ENCODE results near the gene RABEP2.
A peak's percentile ranks its signal among the peaks of the same experiment; 100 is the strongest.
"Not testable (repeated sequence)": the region's sequence is repeated elsewhere in the genome, so short reads cannot be mapped to it uniquely, and the experiment has no call there.

The RABEP2 gene

DNA sequence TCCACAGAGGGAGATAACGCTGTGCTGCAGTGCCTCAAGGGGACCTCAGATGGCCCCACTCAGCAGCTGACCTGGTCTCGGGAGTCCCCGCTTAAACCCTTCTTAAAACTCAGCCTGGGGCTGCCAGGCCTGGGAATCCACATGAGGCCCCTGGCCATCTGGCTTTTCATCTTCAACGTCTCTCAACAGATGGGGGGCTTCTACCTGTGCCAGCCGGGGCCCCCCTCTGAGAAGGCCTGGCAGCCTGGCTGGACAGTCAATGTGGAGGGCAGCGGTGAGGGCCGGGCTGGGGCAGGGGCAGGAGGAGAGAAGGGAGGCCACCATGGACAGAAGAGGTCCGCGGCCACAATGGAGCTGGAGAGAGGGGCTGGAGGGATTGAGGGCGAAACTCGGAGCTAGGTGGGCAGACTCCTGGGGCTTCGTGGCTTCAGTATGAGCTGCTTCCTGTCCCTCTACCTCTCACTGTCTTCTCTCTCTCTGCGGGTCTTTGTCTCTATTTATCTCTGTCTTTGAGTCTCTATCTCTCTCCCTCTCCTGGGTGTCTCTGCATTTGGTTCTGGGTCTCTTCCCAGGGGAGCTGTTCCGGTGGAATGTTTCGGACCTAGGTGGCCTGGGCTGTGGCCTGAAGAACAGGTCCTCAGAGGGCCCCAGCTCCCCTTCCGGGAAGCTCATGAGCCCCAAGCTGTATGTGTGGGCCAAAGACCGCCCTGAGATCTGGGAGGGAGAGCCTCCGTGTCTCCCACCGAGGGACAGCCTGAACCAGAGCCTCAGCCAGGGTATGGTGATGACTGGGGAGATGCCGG lies 7.5 kb upstream of the RABEP2 start:
- DNase-seq: no peak

DNA sequence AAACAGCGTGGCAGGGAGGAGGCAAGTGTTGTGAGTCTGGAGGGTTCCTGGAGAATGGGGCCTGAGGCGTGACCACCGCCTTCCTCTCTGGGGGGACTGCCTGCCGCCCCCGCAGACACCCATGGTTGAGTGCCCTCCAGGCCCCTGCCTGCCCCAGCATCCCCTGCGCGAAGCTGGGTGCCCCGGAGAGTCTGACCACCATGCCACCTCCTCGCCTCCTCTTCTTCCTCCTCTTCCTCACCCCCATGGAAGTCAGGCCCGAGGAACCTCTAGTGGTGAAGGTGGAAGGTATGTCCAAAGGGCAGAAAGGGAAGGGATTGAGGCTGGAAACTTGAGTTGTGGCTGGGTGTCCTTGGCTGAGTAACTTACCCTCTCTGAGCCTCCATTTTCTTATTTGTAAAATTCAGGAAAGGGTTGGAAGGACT lies 6.8 kb upstream of the RABEP2 start, which contains the start of gene CD19:
CD19 (plus strand) TSS at position 171 of the 425 bp plus-strand sequence; CDS start at position 201, 30 bp downstream.
- no peak for DNase-seq

DNA sequence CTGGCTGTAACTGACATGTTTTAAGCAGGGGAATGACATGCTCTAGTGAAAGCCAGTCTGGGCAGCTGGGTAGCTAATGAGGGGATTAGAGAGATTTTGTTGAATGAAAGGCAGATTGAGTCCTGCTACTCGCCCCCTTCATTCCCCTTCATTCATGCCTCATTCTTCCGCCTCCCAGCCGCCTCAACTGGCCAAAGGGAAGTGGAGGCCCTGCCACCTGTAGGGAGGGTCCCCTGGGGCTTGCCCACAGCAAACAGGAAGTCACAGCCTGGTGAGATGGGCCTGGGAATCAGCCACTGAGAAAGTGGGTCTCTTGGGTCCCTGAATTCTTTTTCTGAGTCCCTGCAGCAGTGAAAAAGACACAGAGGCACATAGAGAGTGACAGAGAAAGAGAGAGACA lies 5.6 kb upstream of the RABEP2 start:
- no peak for DNase-seq

DNA sequence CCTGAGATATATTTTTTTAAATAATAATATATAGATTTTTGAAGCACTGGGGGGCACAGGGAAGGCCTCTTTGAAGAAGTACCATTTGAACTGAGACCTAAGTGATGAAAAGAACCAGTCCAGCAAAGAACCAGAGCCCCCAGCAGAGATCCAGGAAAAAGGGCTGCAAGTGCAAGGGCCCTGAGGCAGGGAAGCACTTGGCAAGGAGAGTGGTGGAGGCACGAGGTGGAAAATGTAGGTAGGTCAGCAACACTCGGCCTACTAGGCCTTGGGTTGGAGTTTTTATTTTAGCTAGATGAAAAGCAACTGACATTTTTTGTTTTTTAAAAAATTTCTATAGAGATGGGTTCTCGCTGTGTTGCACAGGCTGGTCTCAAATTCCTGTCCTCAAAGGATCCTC lies 5.2 kb upstream of the RABEP2 start:
- DNase-seq: no peak

DNA sequence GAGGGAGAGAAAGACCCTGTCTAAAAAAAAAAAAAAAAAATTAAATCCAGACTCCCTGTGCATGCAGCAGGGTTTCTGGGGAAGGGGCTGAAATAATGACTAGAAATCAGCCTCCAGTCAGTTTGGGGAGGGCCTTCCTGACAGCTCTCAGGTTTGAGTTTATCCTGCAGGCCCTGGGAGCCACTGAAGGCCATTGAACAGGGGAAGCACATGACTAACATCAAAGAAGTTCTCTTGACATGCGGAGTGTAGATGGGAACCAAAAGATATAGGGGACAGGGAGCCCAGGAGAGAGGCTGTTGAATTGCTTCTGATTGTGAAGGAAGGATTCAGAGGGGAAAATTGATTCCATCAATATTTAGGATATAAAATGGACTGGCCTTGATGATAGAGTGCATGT lies 2.8 kb upstream of the RABEP2 start:
- DNase-seq: no peak

DNA sequence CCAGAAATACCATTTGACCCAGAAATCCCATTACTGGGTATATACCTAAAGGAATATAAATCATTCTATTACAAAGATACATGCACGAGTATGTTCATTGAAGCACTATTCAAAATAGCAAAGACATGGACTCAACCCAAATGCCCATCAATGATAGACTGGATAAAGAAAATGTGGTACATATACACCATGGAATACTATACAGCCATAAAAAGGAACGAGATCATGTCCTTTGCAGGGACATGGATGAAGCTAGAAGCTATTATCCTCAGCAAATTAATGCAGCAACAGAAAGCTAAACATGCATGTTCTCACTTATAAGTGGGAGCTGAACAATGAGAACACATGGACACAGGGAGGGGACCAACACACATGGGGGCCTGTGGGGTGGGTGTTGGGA lies 1.2 kb upstream of the RABEP2 start:
- DNase-seq: not testable (repeated sequence)

DNA sequence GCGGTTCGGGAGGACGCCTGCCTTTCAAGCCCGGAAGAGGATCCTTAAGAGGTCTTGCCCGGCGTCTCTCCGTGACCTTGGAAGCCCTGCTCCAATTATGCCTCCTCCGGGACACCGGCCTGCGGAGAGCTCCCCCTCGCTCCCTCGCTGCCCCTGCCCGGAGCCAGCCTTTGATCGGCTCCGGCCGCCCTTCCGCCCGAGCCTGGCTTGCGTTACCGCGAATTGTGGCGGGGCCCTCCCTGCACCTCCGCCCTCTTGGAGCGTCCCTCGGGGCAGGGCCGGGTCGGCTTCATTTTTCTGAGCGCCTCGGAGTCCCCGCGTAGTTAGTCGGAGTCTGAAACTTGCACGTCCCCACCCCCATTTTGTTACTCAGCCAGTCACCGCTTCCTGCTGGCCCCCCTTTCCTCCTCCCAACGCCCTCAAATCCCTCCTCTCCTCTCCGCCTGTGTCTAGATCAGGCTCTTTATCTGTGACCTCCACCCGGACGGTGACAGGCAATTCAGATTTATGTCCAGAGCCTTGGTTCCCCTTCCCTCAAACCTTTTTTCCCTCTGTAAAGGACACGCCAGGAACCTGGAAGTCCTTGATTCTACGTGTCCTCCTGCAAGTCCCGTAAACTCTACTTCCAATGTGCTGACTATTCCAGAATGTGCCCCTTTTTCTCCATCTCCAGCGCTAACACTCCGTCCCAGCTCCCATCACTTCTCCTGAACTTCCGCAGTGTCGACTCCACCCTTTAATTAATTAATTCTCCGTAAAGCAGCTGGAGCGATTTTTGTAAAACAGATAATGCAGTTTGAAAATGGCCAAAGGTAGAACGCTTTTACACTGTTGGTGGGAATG lies 569 bp upstream of the RABEP2 start:
- peak; percentile 92 to 95 for DNase-seq

DNA sequence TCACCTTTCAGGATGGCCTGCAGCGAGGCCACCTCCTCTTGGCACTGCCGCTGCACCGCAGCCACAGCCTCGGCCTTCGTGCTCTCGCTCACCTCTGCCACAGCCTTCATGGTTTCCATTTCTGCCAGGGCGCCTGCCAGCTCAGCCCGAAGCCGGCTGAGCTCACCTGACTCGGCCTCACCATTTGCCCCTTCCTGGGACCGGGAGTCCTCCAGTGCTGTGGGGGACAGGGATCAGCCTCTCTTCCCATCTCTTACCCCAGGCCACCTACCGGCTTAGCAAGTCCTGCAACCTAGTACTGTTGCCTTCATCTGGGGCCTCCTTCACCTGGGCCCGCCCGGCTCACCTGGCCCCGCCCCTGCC lies 658 bp downstream of the RABEP2 start:
- DNase-seq: no peak

DNA sequence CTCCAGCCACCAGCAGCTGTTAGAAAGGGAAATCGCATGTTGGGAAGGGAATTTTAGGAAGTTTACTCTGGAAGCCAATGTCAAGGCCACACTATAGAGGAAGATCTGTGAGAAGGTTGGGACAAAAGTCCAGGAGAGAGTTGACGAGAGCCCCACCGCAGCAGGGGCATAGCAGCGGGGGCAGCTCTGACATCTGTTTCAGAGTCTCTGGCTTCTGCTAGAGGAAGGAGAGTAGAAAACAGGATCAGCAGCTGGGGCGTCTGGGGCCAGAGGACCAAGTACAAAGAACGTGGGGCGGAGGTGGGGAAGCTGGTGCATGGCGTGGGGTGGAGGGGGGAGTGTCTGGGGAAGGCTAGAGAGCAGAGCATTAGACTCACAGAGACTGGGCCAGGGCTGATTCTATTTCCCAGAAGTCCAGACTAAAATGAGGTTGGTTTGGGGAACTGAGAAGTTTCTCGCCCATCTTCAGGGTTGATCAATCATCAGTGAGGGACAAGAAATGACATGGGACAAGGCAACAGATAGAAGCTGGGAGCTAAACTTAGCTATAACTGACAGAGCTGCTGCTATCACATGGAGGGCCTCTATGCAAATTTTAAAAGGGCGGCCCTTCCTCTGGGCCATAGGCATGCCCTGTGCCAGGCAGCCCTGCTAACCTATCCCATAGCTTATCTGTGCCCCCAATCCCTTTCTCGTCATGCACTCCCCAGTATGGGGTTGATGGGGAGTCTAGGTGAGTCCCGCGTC lies 1.2 kb downstream of the RABEP2 start:
- no peak for DNase-seq

DNA sequence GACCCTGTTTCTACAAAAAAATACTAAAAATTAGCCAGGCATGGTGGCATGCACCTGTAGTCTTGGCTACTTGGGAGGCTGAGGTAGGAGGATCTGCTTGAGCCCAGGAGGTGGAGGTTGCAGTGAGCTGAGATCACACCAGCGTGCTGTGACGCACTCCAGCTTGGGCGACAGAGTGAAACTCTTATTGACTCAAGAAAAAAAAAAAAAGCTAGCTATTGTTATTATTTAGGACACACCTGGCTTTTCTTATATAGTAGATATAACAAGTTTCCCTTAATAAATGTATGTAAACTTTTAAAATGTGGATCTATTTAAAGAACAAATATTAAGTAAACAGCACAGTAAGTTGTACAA lies 1.8 kb downstream of the RABEP2 start:
- no peak for DNase-seq

DNA sequence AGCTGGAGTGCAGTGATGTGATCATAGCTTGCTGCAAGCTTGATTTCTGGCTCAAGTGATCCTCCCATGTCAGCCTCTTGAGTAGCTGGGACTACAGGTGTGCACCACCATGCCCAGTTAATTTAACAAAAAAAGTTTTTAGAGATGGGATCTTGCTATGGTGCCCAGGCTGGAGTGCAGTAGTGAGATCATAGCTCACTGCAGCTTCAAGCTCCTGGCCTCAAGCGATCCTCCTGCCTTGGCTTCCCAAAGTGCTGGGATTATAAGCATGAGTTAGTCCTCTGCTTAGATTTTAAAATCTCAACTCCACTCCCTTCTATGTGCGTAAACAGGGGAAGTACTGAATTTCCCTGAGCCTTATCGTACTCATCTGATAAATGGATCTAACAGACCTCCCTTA lies 6.3 kb downstream of the RABEP2 start:
- DNase-seq: no peak

DNA sequence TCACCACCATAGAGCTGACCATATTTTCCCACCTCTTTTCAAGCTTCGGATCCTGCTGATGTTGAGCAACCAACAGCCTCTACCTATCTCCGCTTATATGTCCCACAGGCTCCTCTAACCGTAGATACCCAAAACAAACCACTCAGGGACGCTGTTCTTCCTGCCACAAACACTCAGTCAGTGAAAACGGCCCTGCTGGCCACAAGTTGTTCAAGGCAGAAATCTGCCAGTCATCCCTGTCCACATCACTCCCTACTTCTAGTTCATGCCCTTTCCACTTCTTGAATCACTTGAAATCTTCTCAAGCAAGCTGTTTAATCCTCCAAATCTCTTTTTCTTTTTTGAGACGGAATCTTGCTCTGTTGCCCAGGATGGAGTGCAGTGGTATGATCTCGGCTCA lies 7.9 kb downstream of the RABEP2 start:
- no peak for DNase-seq

DNA sequence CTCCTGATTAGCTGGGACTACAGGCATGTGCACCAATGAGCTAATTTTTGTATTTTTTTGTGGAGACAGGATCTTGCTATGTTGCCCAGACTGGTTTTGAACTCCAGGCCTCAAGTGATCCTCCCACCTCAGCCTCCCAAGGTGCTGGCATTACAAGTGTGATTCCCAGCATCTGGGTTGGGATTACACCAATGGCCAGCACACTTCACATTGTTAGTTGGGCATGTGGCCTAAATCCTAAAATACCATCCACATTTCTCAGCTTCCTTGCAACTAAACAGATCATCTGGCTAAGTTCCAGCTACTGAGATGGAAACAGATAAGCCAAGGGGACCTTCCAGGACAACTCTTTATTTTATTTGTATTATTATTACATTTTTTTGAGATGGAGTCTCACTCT lies 9.9 kb downstream of the RABEP2 start:
- DNase-seq: no peak

DNA sequence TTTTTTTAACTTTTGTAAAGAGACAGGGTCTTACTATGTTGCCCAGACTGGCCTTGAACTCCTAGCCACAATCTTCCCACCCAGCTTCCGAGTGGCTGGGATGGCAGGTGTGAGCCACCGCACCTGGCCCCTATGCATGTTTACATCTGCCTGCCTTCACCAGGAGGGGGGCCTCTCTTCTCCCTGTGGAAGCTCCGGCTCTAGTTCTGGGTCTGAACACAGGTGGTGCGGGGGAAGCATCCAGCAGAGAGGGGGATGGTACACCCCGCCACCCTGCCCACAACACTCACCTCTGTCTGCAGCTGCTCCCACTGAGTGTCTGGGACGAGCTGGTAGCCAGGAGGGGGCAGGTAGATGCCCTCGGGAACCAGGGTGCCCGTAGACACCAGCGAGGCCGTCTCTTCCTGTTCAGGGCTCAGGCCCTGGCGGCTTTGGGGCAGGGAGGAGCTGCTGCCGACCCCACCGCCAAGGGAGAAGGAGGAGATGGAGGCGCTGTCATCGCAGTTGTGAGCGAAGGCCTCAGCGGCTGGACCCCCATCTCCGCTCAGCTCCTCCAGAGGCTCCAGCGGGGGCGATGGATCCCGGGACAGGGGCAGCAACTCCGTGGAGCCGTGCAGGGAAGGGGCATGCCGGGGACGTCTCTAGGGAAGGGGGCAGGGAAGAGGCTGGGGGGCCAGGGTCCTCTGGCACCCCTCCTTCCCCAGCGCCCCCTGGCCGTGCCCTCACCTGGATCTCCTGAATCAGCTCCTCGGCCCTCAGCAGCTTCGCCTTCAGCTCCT lies 10.9 kb downstream of the RABEP2 start:
- no peak for DNase-seq

DNA sequence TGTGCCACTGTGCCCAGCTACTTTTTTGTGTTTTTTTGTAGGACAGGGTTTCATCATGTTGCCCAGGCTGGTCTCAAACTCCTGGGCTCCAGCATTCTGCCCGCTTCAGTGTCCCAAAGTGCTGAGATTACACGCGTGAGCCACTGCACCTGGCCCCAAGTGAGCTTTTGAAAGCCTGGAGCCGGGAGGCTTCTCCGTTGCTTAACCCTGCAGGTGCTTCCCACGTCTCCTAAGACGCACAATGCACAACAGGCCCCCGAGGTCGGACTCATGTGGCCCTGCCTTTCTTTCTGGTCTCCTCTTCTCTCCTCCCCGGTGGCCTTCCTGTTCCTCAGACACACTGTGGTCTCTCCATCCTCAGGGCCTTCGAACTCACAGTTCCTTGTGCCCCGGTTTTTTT lies 12.5 kb downstream of the RABEP2 start:
- no peak for DNase-seq

DNA sequence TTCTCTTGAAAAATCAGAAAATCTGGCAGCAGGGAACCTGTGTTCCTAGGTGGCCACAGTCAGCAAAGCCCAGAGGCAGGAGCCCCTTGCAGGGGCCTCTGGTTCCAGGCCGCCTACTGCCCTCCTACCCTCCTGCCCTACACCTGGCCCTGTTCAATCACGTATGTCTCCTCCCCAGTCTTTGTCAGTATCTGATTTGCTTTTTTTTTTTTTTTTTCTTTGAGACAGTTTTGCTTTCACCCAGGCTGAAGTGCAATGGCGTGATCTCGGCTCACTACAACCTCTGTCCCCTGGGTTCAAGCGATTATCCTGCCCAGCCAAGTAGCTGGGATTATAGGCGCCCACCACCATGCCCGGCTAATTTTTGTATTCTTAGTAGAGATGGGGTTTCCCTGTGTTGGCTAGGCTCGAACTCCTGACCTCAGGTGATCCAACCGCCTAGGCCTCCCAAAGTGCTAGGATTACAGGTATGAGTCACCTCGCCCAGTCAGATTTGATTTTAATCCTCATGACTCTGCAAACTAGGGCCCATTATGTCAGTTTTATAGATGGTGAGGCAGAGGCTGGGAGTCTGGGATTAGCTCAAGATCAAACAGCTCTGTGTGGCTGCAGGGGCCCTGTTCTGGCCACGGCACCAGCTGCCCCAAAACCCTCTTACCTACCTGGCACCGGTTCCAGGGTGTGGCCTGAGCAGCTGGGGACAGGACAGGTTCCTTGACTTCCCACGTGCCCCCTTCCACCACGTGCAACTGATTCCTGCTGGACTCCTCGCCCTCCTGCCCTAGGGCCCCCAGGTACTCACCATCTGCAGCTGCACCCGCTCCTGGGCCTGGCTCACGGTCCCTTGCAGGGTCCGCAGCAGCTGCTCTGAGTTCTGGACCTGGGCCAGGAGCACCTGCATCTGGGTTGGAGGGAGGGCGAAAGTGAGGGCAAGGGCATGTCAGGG lies 14.7 kb downstream of the RABEP2 start:
- no peak for DNase-seq

DNA sequence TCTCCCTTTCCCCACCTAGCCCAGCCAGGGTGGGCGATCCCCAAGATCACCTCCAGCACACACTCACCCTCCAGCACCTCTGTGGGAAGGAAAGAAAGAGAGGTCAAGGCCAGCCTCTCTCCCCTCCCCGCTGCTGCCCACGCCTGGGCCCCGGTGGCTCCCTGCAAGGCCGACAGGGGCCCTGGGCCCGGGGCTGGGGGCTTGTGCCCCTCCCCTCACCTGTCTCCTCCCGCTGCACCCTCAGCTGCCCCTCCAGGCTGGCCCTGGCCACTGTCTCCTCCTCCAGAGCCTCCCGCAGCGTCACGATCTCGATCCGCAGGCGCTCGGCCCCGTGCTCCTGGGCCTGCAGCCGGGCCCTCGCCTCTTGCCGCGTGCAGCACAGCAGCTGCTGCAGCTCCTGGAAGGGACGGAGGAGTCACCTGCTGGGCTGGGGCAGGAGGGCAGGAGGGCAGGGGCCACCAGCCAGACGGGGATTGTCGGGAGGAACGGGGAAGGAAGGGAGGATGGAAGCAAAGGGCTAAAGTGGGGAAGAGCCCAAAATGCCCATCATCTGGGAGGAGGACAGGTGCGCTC lies 19.2 kb downstream of the RABEP2 start:
- DNase-seq: no peak

DNA sequence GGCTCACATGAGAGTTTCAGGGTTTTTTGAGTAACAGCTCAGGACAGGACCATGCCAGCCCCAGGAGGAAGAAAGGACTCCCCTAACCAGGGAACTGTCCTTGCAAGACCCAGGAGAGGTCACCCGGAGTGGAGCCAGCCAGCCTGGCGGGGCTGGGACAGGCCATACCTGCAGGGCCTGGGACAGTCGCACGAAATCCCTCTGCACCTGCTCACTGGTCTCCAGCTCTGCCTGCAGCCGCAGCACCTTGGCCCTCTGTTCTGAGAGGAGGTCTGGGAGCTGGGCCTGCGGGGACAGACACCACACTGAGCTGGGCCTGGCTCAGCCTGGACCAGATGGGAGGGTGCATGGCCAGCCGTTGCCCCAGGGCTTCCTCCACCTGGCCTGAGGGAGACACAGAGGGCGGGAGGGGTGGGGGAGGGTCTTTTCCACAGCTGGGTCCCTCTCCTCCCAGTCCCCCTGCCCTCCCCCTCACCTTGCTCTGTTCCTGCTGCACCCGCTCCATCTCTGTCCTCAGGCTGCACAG lies 19.7 kb downstream of the RABEP2 start:
- DNase-seq: no peak

DNA sequence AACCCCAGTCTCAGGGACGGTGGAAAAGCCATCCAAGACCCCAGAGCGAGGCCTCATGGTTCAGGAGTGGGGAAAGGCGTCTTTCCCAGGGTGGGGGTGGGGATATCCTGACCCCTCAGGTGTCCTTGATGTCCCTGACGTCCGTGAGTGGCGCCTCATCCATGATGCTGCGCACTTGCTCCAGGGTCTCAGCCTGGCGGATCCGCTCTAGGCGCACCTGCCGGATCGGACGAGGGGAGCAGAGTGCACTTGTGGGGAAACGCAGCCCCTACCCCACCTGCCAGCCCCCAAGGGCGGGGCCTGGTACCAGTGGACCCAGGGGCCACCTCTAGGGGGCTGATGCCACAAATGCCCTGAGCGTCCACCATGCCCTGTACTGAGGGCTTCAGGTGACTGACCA lies 20.2 kb downstream of the RABEP2 start:
- no peak for DNase-seq

DNA sequence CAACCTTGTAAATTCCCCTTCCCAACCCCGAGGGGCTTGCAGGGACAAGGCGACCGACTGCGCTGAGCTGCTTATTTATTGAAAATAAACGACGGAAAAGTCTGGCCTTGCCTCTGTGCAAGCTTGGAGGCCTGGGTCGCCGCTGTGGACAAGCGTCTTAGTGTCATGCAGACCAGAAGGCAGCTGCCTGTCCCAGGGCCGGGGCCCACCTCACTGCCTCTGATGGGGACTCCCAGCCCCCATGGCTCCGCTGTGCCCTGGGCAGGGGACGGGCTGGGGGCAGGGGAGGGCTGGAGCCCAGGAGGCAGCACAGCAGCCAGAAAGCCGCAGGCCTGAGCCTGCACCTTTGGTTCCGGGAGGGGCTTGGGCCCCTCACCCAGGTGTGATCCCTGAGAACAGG lies 20.7 kb downstream of the RABEP2 start:
- DNase-seq: no peak

All from bone marrow (tissue), 2 donors.